Activated CD8-positive, alpha-beta T cell treated with anti-CD3 and anti-CD28 coated beads, Interleukin-2, amount 10 ng/mL, durations not matched to agents 7 days and 5 days (primary cell): ENCODE results near the gene HYI. TPM values are rescaled to one million over a fixed set of nuclear protein-coding genes. Genes with fewer than 3 reads are reported as not detected.

Experiments used
- ATAC-seq: fragments of 150-1000 bp; cut with Tn5 transposase; one replicate; pipeline ENCODE4 v1.10.0; 2021; ENCODE audit warnings: moderate library complexity
- CTCF ChIA-PET: fragments of 350-600 bp; sonication (Branson Sonifier 250); formaldehyde crosslinking; loops from one replicate; lab custom pipeline; 2021; ENCODE audit warnings: antibody characterized with exemption; lab: Charles Lee
- POLR2A ChIA-PET: fragments of 350-600 bp; sonication (Branson Sonifier 250); formaldehyde crosslinking; loops from one replicate; lab custom pipeline; 2021; ENCODE audit warnings: antibody characterized with exemption; lab: Charles Lee
- DNase-seq: peaks from one replicate; pipeline ENCODE4 v3.0.0-alpha.2; 2020
- H3K27ac Mint-ChIP-seq: one replicate; pipeline ENCODE4 v1.8.0; 2021; ENCODE audit warnings: mild to moderate bottlenecking, mixed read lengths
- H3K27me3 Mint-ChIP-seq: one replicate; pipeline ENCODE4 v1.8.0; 2021; ENCODE audit warnings: low read depth, mixed read lengths
- H3K36me3 Mint-ChIP-seq: one replicate; pipeline ENCODE4 v1.8.0; 2021; ENCODE audit warnings: low read depth, mixed read lengths
- H3K4me1 Mint-ChIP-seq: one replicate; pipeline ENCODE4 v1.8.0; 2021; ENCODE audit warnings: low read depth, mixed read lengths
- H3K4me3 Mint-ChIP-seq: one replicate; pipeline ENCODE4 v1.8.0; 2021; ENCODE audit warnings: mild to moderate bottlenecking, mixed read lengths
- H3K9me3 Mint-ChIP-seq: one replicate; pipeline ENCODE4 v1.8.0; 2022; ENCODE audit warnings: mixed read lengths; ENCODE audit not compliant: insufficient read depth
- total RNA-seq, 2 experiments: library from RNA; stranded (reverse); gene quantifications; one replicate each; pipeline ENCODE4 v1.2.3, GENCODE V29; 2021

HYI gene
- total RNA-seq, 2 experiments from 2014 or later: 8.4 to 9.5 TPM

GRCh38 chr1:43441894-43442637 lies 11.7 kb downstream of the HYI start:
- no peak overlapping the region for H3K27ac Mint-ChIP-seq

GRCh38 chr1:43441166-43441893 lies 12.4 kb downstream of the HYI start:
- POLR2A ChIA-PET: interaction anchor here (0.6 kb wide), 1 partner anchor 14 kb away, joined by 3 read pairs; no protein-coding TSS in a partner anchor
- peaks cover 24% of the 10 kb centered on the region for H3K36me3 Mint-ChIP-seq
- no peak for ATAC-seq

More at GRCh38 chr1:43441894-43442637, 11.7 kb downstream of the HYI start:
- Mint-ChIP-seq H3K27me3 (no peaks in the 10 kb centered on the region), H3K4me1 (no peaks in the 10 kb centered on the region), H3K36me3 (peaks cover 29% of the 10 kb centered on the region), H3K9me3 (no peaks in the 10 kb centered on the region), H3K4me3 (no peak overlapping the region)
- ChIA-PET POLR2A (interaction anchor here (0.6 to 1.0 kb wide), 2 partner anchors 12 to 15 kb away, joined by 3 to 4 read pairs; partner anchors contain the start of gene HYI), CTCF (interaction anchor here (0.7 kb wide), 1 partner anchor 215 kb away, joined by 3 read pairs; no protein-coding TSS in a partner anchor)
- ATAC-seq: no peak
- DNase-seq: no peak

GRCh38 chr1:43440358-43440757 lies 13.4 kb downstream of the HYI start:
- no peak for DNase-seq
- peak overlapping the region; percentile 6 for H3K27ac Mint-ChIP-seq
- no peaks in the 10 kb centered on the region for H3K9me3 Mint-ChIP-seq
- no peak for ATAC-seq
- H3K4me3 Mint-ChIP-seq: no peak overlapping the region
- H3K36me3 Mint-ChIP-seq: peaks cover 22% of the 10 kb centered on the region
- no peaks in the 10 kb centered on the region for H3K4me1 Mint-ChIP-seq
- POLR2A ChIA-PET: no interaction called here
- no peaks in the 10 kb centered on the region for H3K27me3 Mint-ChIP-seq
- CTCF ChIA-PET: no interaction called here

More at GRCh38 chr1:43441166-43441893, 12.4 kb downstream of the HYI start:
- peak overlapping the region; percentile 6 for H3K27ac Mint-ChIP-seq
- DNase-seq: no peak
- H3K9me3 Mint-ChIP-seq: no peaks in the 10 kb centered on the region
- CTCF ChIA-PET: no interaction called here
- no peaks in the 10 kb centered on the region for H3K27me3 Mint-ChIP-seq
- H3K4me1 Mint-ChIP-seq: no peaks in the 10 kb centered on the region
- no peak overlapping the region for H3K4me3 Mint-ChIP-seq

- no peaks in the 10 kb centered on the region for H3K27me3 Mint-ChIP-seq
- ChIA-PET POLR2A (no interaction called here), CTCF (no interaction called here)
- no peak overlapping the region for H3K4me3 Mint-ChIP-seq
- no peaks in the 10 kb centered on the region for H3K9me3 Mint-ChIP-seq
- no peaks in the 10 kb centered on the region for H3K4me1 Mint-ChIP-seq
- ATAC-seq: no peak
- H3K36me3 Mint-ChIP-seq: peaks cover 21% of the 10 kb centered on the region
- no peak overlapping the region for H3K27ac Mint-ChIP-seq
- no peak for DNase-seq
Measured at GRCh38 chr1:43439781-43440180, 13.9 kb downstream of the HYI start.

- Mint-ChIP-seq H3K9me3 (no peaks in the 10 kb centered on the region), H3K4me3 (no peak overlapping the region), H3K27ac (no peak overlapping the region), H3K36me3 (peaks cover 20% of the 10 kb centered on the region), H3K4me1 (no peaks in the 10 kb centered on the region), H3K27me3 (no peaks in the 10 kb centered on the region)
- DNase-seq: no peak
- ChIA-PET POLR2A (interaction anchor here (1.6 kb wide), 1 partner anchor 10 kb away, joined by 4 read pairs; no protein-coding TSS in a partner anchor), CTCF (no interaction called here)
- no peak for ATAC-seq
Measured at GRCh38 chr1:43438953-43439581, 14.7 kb downstream of the HYI start.

GRCh38 chr1:43438576-43438952 lies 15.2 kb downstream of the HYI start:
- Mint-ChIP-seq H3K4me1 (no peaks in the 10 kb centered on the region), H3K36me3 (peaks cover 20% of the 10 kb centered on the region), H3K9me3 (no peaks in the 10 kb centered on the region), H3K4me3 (no peak overlapping the region), H3K27me3 (no peaks in the 10 kb centered on the region), H3K27ac (no peak overlapping the region)
- ATAC-seq (no peak), DNase-seq (no peak)
- CTCF ChIA-PET: no interaction called here
- POLR2A ChIA-PET: interaction anchor here (1.6 kb wide), 1 partner anchor 10 kb away, joined by 4 read pairs; no protein-coding TSS in a partner anchor

GRCh38 chr1:43438006-43438405 lies 15.7 kb downstream of the HYI start:
- peaks cover 23% of the 10 kb centered on the region for H3K36me3 Mint-ChIP-seq
- DNase-seq: no peak
- POLR2A ChIA-PET: interaction anchor here (1.6 kb wide), 1 partner anchor 9 kb away, joined by 4 read pairs; no protein-coding TSS in a partner anchor
- CTCF ChIA-PET: no interaction called here
- H3K27ac Mint-ChIP-seq: no peak overlapping the region
- no peak for ATAC-seq
- no peak overlapping the region for H3K4me3 Mint-ChIP-seq
- H3K9me3 Mint-ChIP-seq: no peaks in the 10 kb centered on the region
- H3K27me3 Mint-ChIP-seq: no peaks in the 10 kb centered on the region
- H3K4me1 Mint-ChIP-seq: no peaks in the 10 kb centered on the region

GRCh38 chr1:43437031-43437973 lies 16.4 kb downstream of the HYI start:
- DNase-seq: no peak
- CTCF ChIA-PET: no interaction called here
- Mint-ChIP-seq H3K4me1 (no peaks in the 10 kb centered on the region), H3K27ac (no peak overlapping the region), H3K4me3 (no peak overlapping the region), H3K36me3 (peaks cover 23% of the 10 kb centered on the region), H3K27me3 (no peaks in the 10 kb centered on the region), H3K9me3 (no peaks in the 10 kb centered on the region)
- no peak for ATAC-seq
- POLR2A ChIA-PET: no interaction called here

- CTCF ChIA-PET: interaction anchor here (1.4 kb wide), 1 partner anchor 93 kb away, joined by 4 read pairs; no protein-coding TSS in a partner anchor
- Mint-ChIP-seq H3K4me3 (no peak overlapping the region), H3K27me3 (no peaks in the 10 kb centered on the region), H3K36me3 (peaks cover 30% of the 10 kb centered on the region), H3K27ac (no peak overlapping the region), H3K9me3 (no peaks in the 10 kb centered on the region), H3K4me1 (no peaks in the 10 kb centered on the region)
- DNase-seq: no peak
- ATAC-seq: no peak
- POLR2A ChIA-PET: no interaction called here
Measured at GRCh38 chr1:43436371-43436770, 17.4 kb downstream of the HYI start.

- Mint-ChIP-seq H3K36me3 (peaks cover 36% of the 10 kb centered on the region), H3K4me1 (no peaks in the 10 kb centered on the region), H3K27me3 (no peaks in the 10 kb centered on the region), H3K9me3 (no peaks in the 10 kb centered on the region), H3K27ac (no peak overlapping the region), H3K4me3 (no peak overlapping the region)
- DNase-seq: no peak
- ChIA-PET CTCF (interaction anchor here (1.4 kb wide), 1 partner anchor 94 kb away, joined by 4 read pairs; no protein-coding TSS in a partner anchor), POLR2A (no interaction called here)
- ATAC-seq: no peak
Measured at GRCh38 chr1:43435146-43436145, 18.3 kb downstream of the HYI start.
